Cardiac muscle cell (in vitro differentiated cells and primary cell): Measurements from ENCODE around the gene C1QC. TPM values are rescaled to one million over a fixed set of nuclear protein-coding genes. Genes with fewer than 3 reads are reported as not detected.

Experiments used
- DNase-seq, 2 donors: peaks; one replicate each; pipeline versions ENCODE4 v3.0.0 to v3.0.0-alpha.2; 2010 to 2017; ENCODE audit warnings: low read depth in 1 of 2, low spot score in 1 of 2
- H3K27ac ChIP-seq: fragments of 200-600 bp; sonication (generic); 2 replicates; pipeline ENCODE4 v1.5.1; 2016
- H3K27me3 ChIP-seq: fragments of 200-600 bp; sonication (generic); 2 replicates; pipeline ENCODE4 v1.6.0; 2016; ENCODE audit warnings: control low read depth
- H3K36me3 ChIP-seq: fragments of 200-600 bp; sonication (generic); 2 replicates; pipeline ENCODE4 v1.5.1; 2016; ENCODE audit warnings: control low read depth
- H3K4me1 ChIP-seq: fragments of 200-600 bp; sonication (generic); 2 replicates; pipeline ENCODE4 v1.8.1; 2017; ENCODE audit warnings: low read depth, mild to moderate bottlenecking, mixed run types
- H3K4me3 ChIP-seq: fragments of 200-600 bp; sonication (generic); 2 replicates; pipeline ENCODE4 v1.5.1; 2016; ENCODE audit warnings: mild to moderate bottlenecking
- H3K9me3 ChIP-seq: fragments of 200-600 bp; sonication (generic); 2 replicates; pipeline ENCODE4 v1.5.1; 2017; ENCODE audit warnings: low read depth, mild to moderate bottlenecking, control low read depth
- CTCF ChIP-seq: IDR thresholded peaks from 2 replicates; pipeline ENCODE4 v1.5.1; 2012; ENCODE audit warnings: low read depth, mild to moderate bottlenecking, low read length
- polyA plus RNA-seq: library from polyadenylated mRNA; unstranded; fragments of >200 nt; fragmentation: Nextera tagmentation; extraction: Ambion mirVana; gene quantifications from 2 replicates; pipeline ENCODE4 v1.2.1, GENCODE V29; 2016
- total RNA-seq: library from RNA; depleted of rRNA; stranded (reverse); fragments of >200 nt; gene quantifications from 2 replicates; pipeline ENCODE4 v1.2.3, GENCODE V29; 2016

Gene C1QC
- total RNA-seq: not detected in 2 replicates
- polyA plus RNA-seq: not detected in 2 replicates

GRCh38 chr1:22643381-22643780, at the start of gene C1QC:
C1QC (plus strand) TSS chr1:22643633; CDS start chr1:22644024, 391 bp downstream.
- Histone ChIP-seq H3K36me3 (no peaks in the 10 kb centered on the region), H3K27ac (no peak within 1 kb of the TSS), H3K4me3 (no peak within 1 kb of the TSS), H3K9me3 (no peaks in the 10 kb centered on the region), H3K27me3 (peaks cover 26% of the 10 kb centered on the region), H3K4me1 (no peaks in the 10 kb centered on the region)
- TF ChIP-seq CTCF: no peak
- DNase-seq: no peak

GRCh38 chr1:22594396-22594795, 49.0 kb upstream of the C1QC start:
- H3K27ac ChIP-seq: no peak overlapping the region
- H3K4me3 ChIP-seq: no peak overlapping the region
- no peaks in the 10 kb centered on the region for H3K36me3 ChIP-seq
- DNase-seq: no peak
- TF ChIP-seq CTCF: no peak
- H3K27me3 ChIP-seq: peaks cover 48% of the 10 kb centered on the region
- no peaks in the 10 kb centered on the region for H3K4me1 ChIP-seq
- no peaks in the 10 kb centered on the region for H3K9me3 ChIP-seq

GRCh38 chr1:22595108-22595507, 48.3 kb upstream of the C1QC start:
- H3K9me3 ChIP-seq: no peaks in the 10 kb centered on the region
- H3K27me3 ChIP-seq: peaks cover 49% of the 10 kb centered on the region
- no peaks in the 10 kb centered on the region for H3K36me3 ChIP-seq
- DNase-seq: no peak
- no peaks in the 10 kb centered on the region for H3K4me1 ChIP-seq
- TF ChIP-seq CTCF: no peak
- no peak overlapping the region for H3K27ac ChIP-seq
- no peak overlapping the region for H3K4me3 ChIP-seq

GRCh38 chr1:22597301-22597965, 46.0 kb upstream of the C1QC start:
- Histone ChIP-seq H3K27me3 (peaks cover 49% of the 10 kb centered on the region), H3K4me1 (no peaks in the 10 kb centered on the region), H3K36me3 (no peaks in the 10 kb centered on the region), H3K9me3 (no peaks in the 10 kb centered on the region), H3K4me3 (no peak overlapping the region), H3K27ac (no peak overlapping the region)
- DNase-seq: no peak
- TF ChIP-seq CTCF: no peak

GRCh38 chr1:22597996-22598395, 45.4 kb upstream of the C1QC start:
- Histone ChIP-seq H3K36me3 (no peaks in the 10 kb centered on the region), H3K27ac (no peak overlapping the region), H3K4me3 (no peak overlapping the region), H3K9me3 (no peaks in the 10 kb centered on the region), H3K4me1 (no peaks in the 10 kb centered on the region), H3K27me3 (peaks cover 44% of the 10 kb centered on the region)
- DNase-seq: no peak
- TF ChIP-seq CTCF: no peak

- DNase-seq: no peak
- no peaks in the 10 kb centered on the region for H3K36me3 ChIP-seq
- H3K27ac ChIP-seq: no peak overlapping the region
- no peak overlapping the region for H3K4me3 ChIP-seq
- H3K27me3 ChIP-seq: peaks cover 44% of the 10 kb centered on the region
- TF ChIP-seq CTCF: no peak
- no peaks in the 10 kb centered on the region for H3K4me1 ChIP-seq
- H3K9me3 ChIP-seq: no peaks in the 10 kb centered on the region
Observed at GRCh38 chr1:22598736-22599135, 44.7 kb upstream of the C1QC start.
